Keratinocyte (primary cell): ENCODE results near the gene PAXIP1. TPM values are rescaled to one million over a fixed set of nuclear protein-coding genes. Genes with fewer than 3 reads are reported as not detected.

Experiments used
- DNase-seq: peaks from one replicate; pipeline ENCODE4 v3.0.0-alpha.2; 2011; ENCODE audit warnings: low read depth, missing footprints, low spot score
- FAIRE-seq: peaks from 2 replicates; lab custom pipeline; 2011; peaks lifted over from hg19 to GRCh38; lab: Jason Lieb, UNC
- H2AFZ ChIP-seq: 2 replicates; pipeline ENCODE4 v1.6.0; 2012; ENCODE audit warnings: low read length, control low read depth, inconsistent platforms; ENCODE audit not compliant: control insufficient read depth
- H3K27ac ChIP-seq: 2 replicates; pipeline ENCODE4 v1.5.1; 2011; ENCODE audit warnings: low read length; ENCODE audit not compliant: control insufficient read depth, insufficient read depth
- H3K27me3 ChIP-seq: 3 replicates; pipeline ENCODE4 v1.6.0; 2011; ENCODE audit warnings: low read length; ENCODE audit not compliant: control insufficient read depth, insufficient read depth; ENCODE audit errors: extremely low read depth
- H3K36me3 ChIP-seq, 2 experiments: 2 replicates in 1 of 2; 3 replicates in 1 of 2; pipeline ENCODE4 v1.5.1; 2011; ENCODE audit warnings: low read length in 2 of 2, mild to moderate bottlenecking in 1 of 2; ENCODE audit not compliant: control insufficient read depth in 2 of 2, insufficient read depth in 2 of 2; ENCODE audit errors: extremely low read depth in 1 of 2
- H3K4me1 ChIP-seq: 3 replicates; pipeline ENCODE4 v1.5.1; 2011; ENCODE audit warnings: low read length; ENCODE audit not compliant: control insufficient read depth, insufficient read depth; ENCODE audit errors: extremely low read depth
- H3K4me2 ChIP-seq: 3 replicates; pipeline ENCODE4 v1.6.0; 2011; ENCODE audit warnings: low read depth, low read length; ENCODE audit not compliant: control insufficient read depth, insufficient read depth; ENCODE audit errors: extremely low read depth
- H3K4me3 ChIP-seq, 3 experiments: fragments of 200-600 bp in 1 of 3; sonication (generic) in 1 of 3; 2 replicates in 2 of 3; 3 replicates in 1 of 3; pipeline ENCODE4 v1.5.1; 2011 to 2016; ENCODE audit warnings: low read length in 3 of 3, mild to moderate bottlenecking in 3 of 3, control low read depth in 2 of 3, inconsistent platforms in 1 of 3, low read depth in 1 of 3, mixed read lengths in 1 of 3, mixed run types in 1 of 3, moderate library complexity in 1 of 3; ENCODE audit not compliant: control insufficient read depth in 2 of 3, insufficient read depth in 2 of 3; ENCODE audit errors: extremely low read depth in 1 of 3
- H3K79me2 ChIP-seq: 2 replicates; pipeline ENCODE4 v1.6.0; 2012; ENCODE audit warnings: low read length; ENCODE audit not compliant: control insufficient read depth, insufficient read depth
- H3K9ac ChIP-seq: 3 replicates; pipeline ENCODE4 v1.6.0; 2011; ENCODE audit warnings: low read length; ENCODE audit not compliant: control insufficient read depth, insufficient read depth; ENCODE audit errors: extremely low read depth
- H3K9me1 ChIP-seq: 3 replicates; pipeline ENCODE4 v1.6.0; 2011; ENCODE audit warnings: low read length; ENCODE audit not compliant: control insufficient read depth, insufficient read depth; ENCODE audit errors: extremely low read depth
- H3K9me3 ChIP-seq: 2 replicates; pipeline ENCODE4 v1.5.1; 2012; ENCODE audit warnings: low read depth, low read length; ENCODE audit not compliant: control insufficient read depth
- H4K20me1 ChIP-seq: 3 replicates; pipeline ENCODE4 v1.6.0; 2011; ENCODE audit warnings: low read length; ENCODE audit not compliant: control insufficient read depth, insufficient read depth; ENCODE audit errors: extremely low read depth
- CTCF ChIP-seq, 3 experiments: IDR thresholded peaks in 1 of 3; conservative IDR thresholded peaks in 1 of 3; optimal IDR thresholded peaks in 1 of 3; 2 replicates in 2 of 3; 3 replicates in 1 of 3; pipeline versions ENCODE3 to v1.5.1; 2011; ENCODE audit warnings: low read length in 3 of 3, mild to moderate bottlenecking in 3 of 3, moderate library complexity in 2 of 3, control low read depth in 1 of 3, inconsistent platforms in 1 of 3; ENCODE audit not compliant: insufficient read depth in 2 of 3; ENCODE audit errors: extremely low read depth in 1 of 3
- EZH2 ChIP-seq: IDR thresholded peaks from one replicate; pipeline ENCODE4 v1.6.1; 2012; ENCODE audit warnings: inconsistent platforms, mild to moderate bottlenecking, low read length, moderate library complexity
- dilution Hi-C: fragments of 300-500 bp; cut with MboI; formaldehyde crosslinking; loops from one replicate; pipeline ENCODE4 v1.7.0; 2020; ENCODE audit warnings: low sequenced_read_pairs; ENCODE audit not compliant: extremely low pct_ligation_motif_present
- polyA plus RNA-seq, 5 experiments: library from polyadenylated mRNA; depleted of rRNA in 3 of 5; stranded (reverse) in 3 of 5; stranded (forward) in 1 of 5; unstranded in 1 of 5; fragments of >200 nt; gene quantifications; 1 replicate in 1 of 5; 2 replicates in 3 of 5; 3 replicates in 1 of 5; pipeline versions ENCODE4 v1.2.1 to v1.2.3, GENCODE V29; 2011 to 2012; ENCODE audit warnings: missing spikeins in 2 of 5, low read depth in 1 of 5, low replicate concordance in 1 of 5

The PAXIP1 gene
- polyA plus RNA-seq, 1 donor (not counting 4 experiments of a cell fraction or from before 2014, with no cell fraction given) = 9.4 TPM

- dilution Hi-C loops = no loop called here
- no peaks in the 10 kb centered on the region for H3K27me3 ChIP-seq
- peak; percentile 66 to 78 (median 74) for TF ChIP-seq CTCF (optimal IDR thresholded peaks at IDR 0.05 in 1 of 3, IDR thresholded peaks at IDR 0.05 in 1 of 3, conservative IDR thresholded peaks at IDR 0.05 in 1 of 3; ENCODE audit: extremely low read depth in 1 of 3, insufficient read depth in 2 of 3, low read length in 3 of 3)
- no peak for TF ChIP-seq EZH2
These were observed 49.8 kb downstream of the PAXIP1 start for GRCh38 chr7:154953006-154953684.

GRCh38 chr7:154950960-154951359 is 52.0 kb downstream of the PAXIP1 start:
- DNase-seq (no peak), FAIRE-seq (no peak)
- no peaks in the 10 kb centered on the region for H3K27me3 ChIP-seq
- H2AFZ ChIP-seq = no peak overlapping the region
- H3K36me3 ChIP-seq = peaks cover 18 to 20% of the 10 kb centered on the region in 2 experiments
- no peak overlapping the region for H3K27ac ChIP-seq
- H3K4me2 ChIP-seq = no peak overlapping the region
- no peak for TF ChIP-seq CTCF (optimal IDR thresholded peaks at IDR 0.05 in 1 of 3, IDR thresholded peaks at IDR 0.05 in 1 of 3, conservative IDR thresholded peaks at IDR 0.05 in 1 of 3; ENCODE audit: extremely low read depth in 1 of 3, insufficient read depth in 2 of 3, low read length in 3 of 3)
- no peak for TF ChIP-seq EZH2
- no peak overlapping the region for H3K4me3 ChIP-seq
- H3K79me2 ChIP-seq = no peaks in the 10 kb centered on the region
- no peaks in the 10 kb centered on the region for H4K20me1 ChIP-seq
- H3K4me1 ChIP-seq = no peaks in the 10 kb centered on the region
- no peaks in the 10 kb centered on the region for H3K9me3 ChIP-seq
- no peak overlapping the region for H3K9ac ChIP-seq
- dilution Hi-C loops = no loop called here
- no peaks in the 10 kb centered on the region for H3K9me1 ChIP-seq

More at GRCh38 chr7:154953006-154953684, 49.8 kb downstream of the PAXIP1 start:
- Histone ChIP-seq H3K9me3 (no peaks in the 10 kb centered on the region), H3K9ac (no peak overlapping the region), H3K4me1 (no peaks in the 10 kb centered on the region), H3K79me2 (no peaks in the 10 kb centered on the region), H3K27ac (no peak overlapping the region), H2AFZ (no peak overlapping the region), H3K4me2 (no peak overlapping the region), H4K20me1 (no peaks in the 10 kb centered on the region), H3K9me1 (no peaks in the 10 kb centered on the region), H3K36me3 (peaks cover 13 to 16% of the 10 kb centered on the region in 2 experiments), H3K4me3 (no peak overlapping the region)
- DNase-seq (no peak), FAIRE-seq (no peak)
